GM21723 (cell line): ENCODE results near the gene ADAMTS15.

Source experiments
- ATAC-seq: cut with Tn5 transposase; IDR thresholded peaks from one replicate; pipeline ENCODE4 v1.9.1; 2021; ENCODE audit warnings: mild to moderate bottlenecking, moderate library complexity; ENCODE audit not compliant: unreplicated experiment

The ADAMTS15 gene

GRCh38 chr11:130511765-130512164, 63.3 kb downstream of the ADAMTS15 start:
- ATAC-seq = no peak

DNA sequence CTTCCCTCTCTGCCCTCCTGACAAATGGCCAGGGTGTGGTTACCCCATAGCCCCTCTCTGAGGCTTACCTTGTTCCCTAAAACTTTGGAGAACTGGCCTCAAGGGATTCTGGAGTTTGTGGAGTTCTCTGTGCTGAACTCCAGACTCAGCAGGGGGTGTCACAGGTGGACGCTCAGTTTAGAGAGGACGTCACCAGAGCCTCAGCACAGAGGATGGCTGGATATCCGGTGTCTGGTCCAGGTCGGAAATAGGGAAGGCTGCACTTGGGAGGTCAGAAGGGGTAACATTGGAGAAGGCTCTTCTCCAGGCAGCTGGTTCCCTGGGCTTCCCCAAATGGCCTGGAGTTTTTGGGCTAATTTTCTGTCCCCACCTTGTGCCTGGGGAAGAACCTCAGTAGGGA, 64.2 kb downstream of the ADAMTS15 start:
- no peak for ATAC-seq

- ATAC-seq = no peak
Observed at GRCh38 chr11:130513132-130513531, 64.7 kb downstream of the ADAMTS15 start.

GRCh38 chr11:130514316-130514715, 65.9 kb downstream of the ADAMTS15 start:
- no peak for ATAC-seq

GRCh38 chr11:130514851-130515250, 66.4 kb downstream of the ADAMTS15 start:
- no peak for ATAC-seq

DNA sequence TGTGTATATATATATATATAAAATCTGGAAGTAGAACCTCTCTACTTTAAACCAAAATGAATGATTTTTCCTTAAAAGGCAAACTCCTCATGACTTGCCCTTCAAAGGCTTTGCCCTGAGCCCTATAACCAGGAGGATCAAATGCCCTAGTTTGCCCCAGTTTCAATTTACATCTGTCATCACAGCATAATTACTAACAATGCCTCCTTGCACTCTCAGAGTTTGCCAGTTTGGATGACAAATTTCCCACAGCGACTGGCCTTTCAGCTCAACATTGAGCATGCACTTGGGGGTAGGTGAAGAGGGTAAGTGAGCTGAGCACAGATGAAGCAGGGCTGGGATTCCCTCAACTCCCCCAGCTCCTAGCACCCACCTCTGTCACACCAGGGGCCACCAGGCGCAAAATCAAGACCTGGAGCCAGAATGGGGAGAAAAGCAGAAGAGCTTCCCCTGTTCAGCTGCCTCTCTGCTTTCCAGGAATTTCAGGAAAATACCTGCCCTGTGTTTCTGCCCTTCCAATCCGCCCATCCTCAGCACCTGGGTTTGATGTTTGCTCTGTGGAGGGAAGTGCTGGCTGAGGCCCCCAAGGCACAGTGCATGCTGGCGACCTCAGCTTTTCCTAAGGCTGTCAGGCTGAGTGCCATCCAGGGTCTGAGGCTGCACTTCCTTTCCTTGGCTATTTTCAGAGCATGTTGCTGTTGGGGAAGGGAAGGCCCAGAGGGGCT, 67.5 kb downstream of the ADAMTS15 start:
- no peak for ATAC-seq

- ATAC-seq = no peak
Observed at GRCh38 chr11:130516554-130517505, 68.4 kb downstream of the ADAMTS15 start.

DNA sequence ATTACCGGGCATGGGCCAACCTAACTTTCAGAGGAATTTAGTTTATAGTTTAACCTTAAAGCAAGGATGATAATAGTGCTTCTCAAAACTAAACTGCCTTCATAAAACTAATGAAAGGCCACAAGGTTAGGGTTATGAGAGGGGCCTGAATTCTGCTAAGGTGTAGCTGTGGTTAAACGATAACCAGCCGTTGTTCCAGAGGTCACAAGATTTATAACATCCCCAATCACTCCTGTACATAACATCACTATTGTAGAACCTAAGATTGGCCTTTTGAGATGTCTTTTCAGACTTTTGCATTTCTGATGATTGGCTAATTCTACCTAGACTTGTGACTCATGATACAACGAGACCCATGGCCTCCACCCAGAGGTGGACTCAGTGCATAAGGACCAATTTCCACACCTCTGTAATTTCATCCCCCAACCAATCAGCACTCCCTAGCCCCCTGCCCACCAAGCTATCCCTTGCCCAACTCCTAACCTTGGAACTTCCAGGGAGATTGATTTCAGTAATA, 69.8 kb downstream of the ADAMTS15 start:
- ATAC-seq = no peak

GRCh38 chr11:130519128-130519932, 70.9 kb downstream of the ADAMTS15 start:
- no peak for ATAC-seq

DNA sequence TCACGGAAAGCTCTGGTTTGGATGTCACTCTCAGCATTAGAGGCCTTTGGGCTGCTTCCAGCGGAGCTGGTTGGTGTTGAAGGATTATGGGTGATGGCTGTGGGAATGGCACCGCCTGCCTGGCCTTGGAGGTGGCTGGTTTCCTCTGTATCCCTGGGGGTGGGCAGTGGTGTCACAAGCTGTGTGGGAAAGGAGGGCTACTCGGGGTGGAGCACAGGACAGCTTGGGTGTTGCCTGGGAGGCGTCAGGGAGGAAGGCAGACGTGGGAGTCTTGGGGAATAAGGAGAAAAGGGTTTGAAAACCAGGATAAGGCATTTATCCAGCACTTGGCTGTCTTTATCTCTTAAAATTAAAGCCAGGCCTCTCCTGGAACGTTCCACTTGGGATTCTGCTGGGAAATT, 71.8 kb downstream of the ADAMTS15 start:
- no peak for ATAC-seq

DNA sequence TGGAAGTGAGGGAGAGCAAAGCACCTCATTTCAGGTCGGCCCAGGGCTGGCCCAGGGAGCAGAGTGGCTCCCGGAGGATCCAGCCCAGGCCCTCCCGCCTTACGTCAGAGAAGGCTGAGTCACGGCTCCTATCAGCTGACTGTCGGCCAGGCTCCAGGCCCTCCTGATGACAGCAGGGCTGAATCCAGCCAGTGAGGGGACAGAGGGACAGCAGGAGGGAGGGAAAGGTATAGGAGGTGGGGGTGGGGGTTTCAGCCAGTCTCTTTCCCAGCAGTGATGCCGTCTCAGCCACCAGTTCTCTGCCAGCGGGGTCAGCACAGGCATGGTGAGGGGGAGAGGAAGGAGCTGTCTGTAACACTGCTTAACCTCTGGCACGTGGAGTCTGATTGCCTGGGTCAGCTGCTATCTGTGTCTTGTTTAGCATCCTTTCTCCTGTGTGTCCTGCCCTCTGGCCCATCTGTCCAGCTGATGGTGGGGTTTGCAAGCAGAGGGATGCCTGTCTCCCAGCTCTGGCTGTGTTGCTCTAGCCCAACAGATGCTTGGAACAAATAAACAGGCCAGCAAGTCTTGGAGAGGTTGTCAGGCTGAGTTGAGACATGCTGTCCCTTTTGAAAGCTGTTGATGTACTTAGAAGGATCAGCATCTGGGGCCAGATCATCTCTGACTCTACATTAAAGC, 74.0 kb downstream of the ADAMTS15 start:
- no peak for ATAC-seq

GRCh38 chr11:130523166-130523565, 74.7 kb downstream of the ADAMTS15 start:
- ATAC-seq = no peak

DNA sequence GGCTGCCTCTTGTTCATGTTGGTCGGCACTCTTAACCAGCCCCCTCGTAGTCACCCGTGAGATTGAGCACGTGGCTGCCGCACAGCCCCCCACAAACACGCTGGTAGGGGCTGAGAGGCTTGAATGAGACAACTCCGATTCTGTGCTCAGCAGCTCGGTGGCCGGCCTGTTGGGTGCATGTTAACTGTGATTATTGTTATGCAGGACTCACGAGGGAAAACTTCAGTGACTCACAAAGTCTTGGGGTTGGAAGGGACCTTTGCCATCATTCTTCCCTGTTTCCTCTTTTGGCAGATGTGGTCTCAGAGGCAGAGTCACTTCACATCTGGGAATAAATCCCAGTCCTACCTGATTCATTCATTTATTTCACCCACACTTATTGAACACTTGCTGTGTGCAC, 75.2 kb downstream of the ADAMTS15 start:
- no peak for ATAC-seq

GRCh38 chr11:130524132-130524790, 75.8 kb downstream of the ADAMTS15 start:
- ATAC-seq = no peak

- no peak for ATAC-seq
Observed at GRCh38 chr11:130525307-130525706, 76.9 kb downstream of the ADAMTS15 start.
